NCI-H748 treated with DMSO at 0.1 percent for 48 hours (cell line): Measurements from ENCODE around the gene ZNF618.

ENCODE experiments used
- DNase-seq: peaks from one replicate; lab custom pipeline; 2025; lab: John Stamatoyannopoulos, UW

ZNF618 gene

GRCh38 chr9:113934829-113935676 lies 58.9 kb downstream of the ZNF618 start:
- no peak for DNase-seq

GRCh38 chr9:113935677-113936380 lies 59.7 kb downstream of the ZNF618 start:
- DNase-seq = no peak

GRCh38 chr9:113940077-113940476 lies 64.0 kb downstream of the ZNF618 start:
- DNase-seq = no peak

- no peak for DNase-seq
Observed at GRCh38 chr9:113941056-113941455, 64.9 kb downstream of the ZNF618 start.

GRCh38 chr9:113941526-113941925 lies 65.4 kb downstream of the ZNF618 start:
- DNase-seq = no peak

- no peak for DNase-seq
Observed at GRCh38 chr9:113943112-113944009, 67.3 kb downstream of the ZNF618 start.

GRCh38 chr9:113945784-113946183 lies 69.7 kb downstream of the ZNF618 start:
- DNase-seq = no peak

GRCh38 chr9:113946496-113947115 lies 70.5 kb downstream of the ZNF618 start:
- DNase-seq = no peak

GRCh38 chr9:113947941-113948340 lies 71.8 kb downstream of the ZNF618 start:
- DNase-seq = no peak

- DNase-seq = no peak
Observed at GRCh38 chr9:113948891-113949570, 72.9 kb downstream of the ZNF618 start.

- no peak for DNase-seq
Observed at GRCh38 chr9:113949571-113950078, 73.5 kb downstream of the ZNF618 start.

GRCh38 chr9:113950195-113951031 lies 74.3 kb downstream of the ZNF618 start:
- DNase-seq = no peak

GRCh38 chr9:113951032-113951372 lies 74.9 kb downstream of the ZNF618 start:
- DNase-seq = no peak

- no peak for DNase-seq
Observed at GRCh38 chr9:113952676-113953075, 76.6 kb downstream of the ZNF618 start.

- DNase-seq = no peak
Observed at GRCh38 chr9:113953531-113953930, 77.4 kb downstream of the ZNF618 start.

GRCh38 chr9:113954591-113954990 lies 78.5 kb downstream of the ZNF618 start:
- no peak for DNase-seq

GRCh38 chr9:113955076-113955752 lies 79.1 kb downstream of the ZNF618 start:
- no peak for DNase-seq

GRCh38 chr9:113956901-113957300 lies 80.8 kb downstream of the ZNF618 start:
- DNase-seq = no peak

- DNase-seq = no peak
Observed at GRCh38 chr9:113957351-113957750, 81.2 kb downstream of the ZNF618 start.
